IMR-90 (cell line): Measurements from ENCODE around the gene FYCO1. TPM values are rescaled to one million over a fixed set of nuclear protein-coding genes. Genes with fewer than 3 reads are reported as not detected.

ENCODE experiments used
- ATAC-seq: fragments of 200-7000 bp; cut with Tn5 transposase; 2 replicates; pipeline ENCODE4 v1.9.1; 2020; ENCODE audit warnings: low read depth, mild to moderate bottlenecking, moderate library complexity
- BruUV-seq: library from RNA; stranded (reverse); fragments of 400-500 nt; replicated peaks from 2 replicates; lab custom pipeline; 2021; lab: Mats Ljungman, UMichigan
- CTCF ChIA-PET: fragments of 300-600 bp; formaldehyde crosslinking; extraction: SDS; loops from one replicate; lab custom pipeline; 2021; ENCODE audit warnings: antibody characterized with exemption; lab: Yijun Ruan, JAX
- POLR2A ChIA-PET: fragments of 300-600 bp; sonication (Branson Sonifier 250); formaldehyde crosslinking; loops from one replicate; lab custom pipeline; 2022; ENCODE audit warnings: antibody characterized with exemption; ENCODE audit not compliant: unreplicated experiment; lab: Charles Lee
- DNase-seq: peaks from one replicate; pipeline ENCODE4 v3.0.0; 2013
- H2AFZ ChIP-seq: replicated peaks from 2 replicates; pipeline ENCODE3; 2013; ENCODE audit warnings: low read length, mild to moderate bottlenecking; ENCODE audit not compliant: poor library complexity
- H2AK5ac ChIP-seq: 2 replicates; pipeline ENCODE4 v1.6.1; 2013; ENCODE audit warnings: low read depth, low read length, inconsistent platforms
- H2AK9ac ChIP-seq: replicated peaks from 2 replicates; pipeline ENCODE3; 2013; ENCODE audit warnings: mild to moderate bottlenecking, low read depth, low read length, moderate library complexity; ENCODE audit not compliant: poor library complexity
- H2BK120ac ChIP-seq: 2 replicates; pipeline ENCODE4 v1.6.1; 2013; ENCODE audit warnings: low read depth, low read length, inconsistent platforms
- H2BK15ac ChIP-seq: 3 replicates; pipeline ENCODE4 v1.6.1; 2013; ENCODE audit warnings: low read depth, low read length, inconsistent platforms
- H2BK20ac ChIP-seq: 2 replicates; pipeline ENCODE4 v1.6.1; 2013; ENCODE audit warnings: low read depth, mild to moderate bottlenecking, inconsistent platforms, low read length, moderate library complexity
- H2BK5ac ChIP-seq: 2 replicates; pipeline ENCODE4 v1.6.1; 2013; ENCODE audit warnings: mild to moderate bottlenecking, low read depth, low read length, inconsistent platforms; ENCODE audit not compliant: poor library complexity, severe bottlenecking
- H3K14ac ChIP-seq: replicated peaks from 2 replicates; pipeline ENCODE4 v1.6.1; 2013; ENCODE audit warnings: low read depth, low read length, inconsistent platforms
- H3K18ac ChIP-seq: 2 replicates; pipeline ENCODE4 v1.6.1; 2013; ENCODE audit warnings: low read depth, low read length, control low read depth
- H3K23ac ChIP-seq: 2 replicates; pipeline ENCODE4 v1.6.1; 2013; ENCODE audit warnings: low read depth, low read length, inconsistent platforms
- H3K27ac ChIP-seq: 2 replicates; pipeline ENCODE4 v1.5.1; 2013; ENCODE audit warnings: mild to moderate bottlenecking, control low read depth, low read length; ENCODE audit not compliant: insufficient read depth
- H3K27me3 ChIP-seq: 2 replicates; pipeline ENCODE4 v1.6.1; 2013; ENCODE audit warnings: low read length; ENCODE audit not compliant: control insufficient read depth, insufficient read depth
- H3K36me3 ChIP-seq: 2 replicates; pipeline ENCODE4 v1.6.1; 2013; ENCODE audit warnings: low read length, mixed read lengths; ENCODE audit not compliant: control insufficient read depth, insufficient read depth
- H3K4ac ChIP-seq: 2 replicates; pipeline ENCODE4 v1.6.1; 2013; ENCODE audit warnings: low read depth, low read length, inconsistent platforms
- H3K4me1 ChIP-seq: 2 replicates; pipeline ENCODE4 v1.6.1; 2013; ENCODE audit warnings: low read length, mixed read lengths; ENCODE audit not compliant: control insufficient read depth, insufficient read depth
- H3K4me2 ChIP-seq: 2 replicates; pipeline ENCODE4 v1.6.1; 2013; ENCODE audit warnings: low read depth, mild to moderate bottlenecking, control low read depth, low read length, moderate library complexity
- H3K4me3 ChIP-seq: 2 replicates; pipeline ENCODE4 v1.5.1; 2013; ENCODE audit warnings: low read depth, mild to moderate bottlenecking, control low read depth, low read length, moderate library complexity; ENCODE audit not compliant: insufficient read depth
- H3K56ac ChIP-seq: 2 replicates; pipeline ENCODE4 v1.6.1; 2013; ENCODE audit warnings: low read length, inconsistent platforms; ENCODE audit not compliant: insufficient read depth; ENCODE audit errors: extremely low read depth
- H3K79me1 ChIP-seq, 2 experiments: 2 replicates each; pipeline ENCODE4 v1.6.1; 2013; ENCODE audit warnings: low read length in 2 of 2, inconsistent platforms in 1 of 2, low read depth in 1 of 2
- H3K9ac ChIP-seq: 2 replicates; pipeline ENCODE4 v1.6.1; 2013; ENCODE audit warnings: low read depth, low read length, control low read depth
- H3K9me1 ChIP-seq: 2 replicates; pipeline ENCODE4 v1.6.1; 2013; ENCODE audit warnings: low read length, inconsistent platforms; ENCODE audit not compliant: insufficient read depth
- H3K9me3 ChIP-seq: 2 replicates; pipeline ENCODE4 v1.6.1; 2013; ENCODE audit warnings: low read length; ENCODE audit not compliant: control insufficient read depth, insufficient read depth
- H4K20me1 ChIP-seq: 2 replicates; pipeline ENCODE4 v1.6.1; 2013; ENCODE audit warnings: low read length, inconsistent platforms; ENCODE audit not compliant: insufficient read depth
- H4K5ac ChIP-seq: 2 replicates; pipeline ENCODE4 v1.6.1; 2013; ENCODE audit warnings: mild to moderate bottlenecking, low read depth, low read length, control low read depth
- H4K8ac ChIP-seq, 2 experiments: 2 replicates each; pipeline ENCODE4 v1.6.1; 2013; ENCODE audit warnings: low read depth in 2 of 2, low read length in 2 of 2, control low read depth in 1 of 2, inconsistent platforms in 1 of 2
- H4K91ac ChIP-seq: 2 replicates; pipeline ENCODE4 v1.6.1; 2013; ENCODE audit warnings: low read depth, low read length, inconsistent platforms; ENCODE audit not compliant: insufficient read depth
- BHLHE40 ChIP-seq: fragments of 150-350 bp; IDR thresholded peaks from 2 replicates; pipeline ENCODE4 v1.6.1; 2016; ENCODE audit warnings: mild to moderate bottlenecking, low read depth, low read length
- CEBPB ChIP-seq: IDR thresholded peaks from 2 replicates; pipeline ENCODE4 v1.6.1; 2012; ENCODE audit warnings: low read depth, low read length, improper control_type of control experiment
- CHD1 ChIP-seq: IDR thresholded peaks from 2 replicates; pipeline ENCODE4 v1.6.1; 2012; ENCODE audit warnings: low read depth, low read length, improper control_type of control experiment
- CTCF ChIP-seq: conservative IDR thresholded peaks from 2 replicates; pipeline ENCODE4 v1.5.1; 2012; ENCODE audit warnings: mild to moderate bottlenecking, low read depth, low read length, improper control_type of control experiment
- ELK1 ChIP-seq: fragments of 150-350 bp; IDR thresholded peaks from 2 replicates; pipeline ENCODE4 v1.6.1; 2016; ENCODE audit warnings: low read depth, mild to moderate bottlenecking, low read length, moderate library complexity, borderline replicate concordance
- FOS ChIP-seq: fragments of 150-350 bp; IDR thresholded peaks from 2 replicates; pipeline ENCODE4 v1.6.1; 2016; ENCODE audit warnings: low read depth, low read length
- MAFK ChIP-seq: IDR thresholded peaks from 2 replicates; pipeline ENCODE4 v1.6.1; 2012; ENCODE audit warnings: low read depth, low read length, improper control_type of control experiment
- MAZ ChIP-seq: IDR thresholded peaks from 2 replicates; pipeline ENCODE4 v1.6.1; 2012; ENCODE audit warnings: low read depth, mild to moderate bottlenecking, low read length, improper control_type of control experiment, moderate library complexity, borderline replicate concordance
- MXI1 ChIP-seq: IDR thresholded peaks from 2 replicates; pipeline ENCODE4 v1.6.1; 2012; ENCODE audit warnings: low read depth, mild to moderate bottlenecking, low read length, moderate library complexity, borderline replicate concordance
- NFE2L2 ChIP-seq: fragments of 150-350 bp; IDR thresholded peaks from 2 replicates; pipeline ENCODE4 v1.6.1; 2016; ENCODE audit warnings: low read depth, mild to moderate bottlenecking, low read length
- POLR2A ChIP-seq: IDR thresholded peaks from 2 replicates; pipeline ENCODE4 v1.6.1; 2012; ENCODE audit warnings: mild to moderate bottlenecking, low read depth, low read length
- RAD21 ChIP-seq: IDR thresholded peaks from 2 replicates; pipeline ENCODE4 v1.6.1; 2012; ENCODE audit warnings: low read length, improper control_type of control experiment
- RCOR1 ChIP-seq: IDR thresholded peaks from 2 replicates; pipeline ENCODE4 v1.6.1; 2012; ENCODE audit warnings: mild to moderate bottlenecking, low read length, improper control_type of control experiment; ENCODE audit not compliant: insufficient replicate concordance
- RFX5 ChIP-seq: IDR thresholded peaks from 2 replicates; pipeline ENCODE4 v1.8.0; 2012; ENCODE audit warnings: low read depth, mild to moderate bottlenecking, low read length, moderate library complexity
- SMC3 ChIP-seq: fragments of 150-350 bp; IDR thresholded peaks from 2 replicates; pipeline ENCODE4 v1.6.1; 2016; ENCODE audit warnings: low read depth, mild to moderate bottlenecking, antibody characterized with exemption, low read length, moderate library complexity
- USF2 ChIP-seq: fragments of 150-350 bp; IDR thresholded peaks from 2 replicates; pipeline ENCODE4 v1.6.1; 2017; ENCODE audit warnings: mild to moderate bottlenecking, antibody characterized with exemption, low read length, low read depth
- WGBS, 2 experiments: methylation state at CpG; one replicate each; pipeline versions ENCODE4 v1.1.5 to v1.1.7; 2013; ENCODE audit warnings: missing lambda C conversion rate in 2 of 2; ENCODE audit not compliant: insufficient read length in 1 of 2; ENCODE audit errors: extremely low coverage in 2 of 2; 5-methylcytosine and 5-hydroxymethylcytosine counted together
- dilution Hi-C: fragments of 300-500 bp; cut with HindIII; formaldehyde crosslinking; loops from one replicate; pipeline ENCODE4 v1.14.3; 2018; ENCODE audit warnings: low sequenced_read_pairs; ENCODE audit not compliant: unreplicated experiment
- in situ Hi-C: fragments of 300-500 bp; cut with MboI; formaldehyde crosslinking; loops from 3 replicates; pipeline ENCODE4 v1.14.3; 2019; ENCODE audit warnings: low sequenced_read_pairs, inconsistent platforms, mixed read lengths
- intact Hi-C: fragments of 100-400 bp; cut with micrococcal nuclease; formaldehyde crosslinking; loops from 2 replicates; pipeline ENCODE4 v1.10.0; 2022
- polyA plus RNA-seq, 3 experiments: library from polyadenylated mRNA; depleted of rRNA; stranded (reverse); fragments of >200 nt; gene quantifications; 2 replicates each; pipeline ENCODE4 v1.2.3, GENCODE V29; 2012; ENCODE audit warnings: low replicate concordance in 1 of 3
- total RNA-seq: library from RNA; depleted of rRNA; stranded (reverse); fragments of >200 nt; gene quantifications from 2 replicates; pipeline ENCODE4 v1.2.3, GENCODE V29; 2012

FYCO1 gene
- total and polyA plus RNA-seq, 2 of the 4 experiments (the other 2 are of a cell fraction): 13.7 to 20.1 TPM

- TF ChIP-seq POLR2A (no peak), MAFK (no peak), FOS (no peak), MAZ (no peak), RCOR1 (no peak), CTCF (no peak), RFX5 (no peak), CHD1 (no peak), ELK1 (no peak), RAD21 (no peak), BHLHE40 (no peak), USF2 (no peak), MXI1 (no peak), CEBPB (no peak), NFE2L2 (no peak), SMC3 (no peak)
- peaks cover 9% of the 10 kb centered on the region for H3K9me3 ChIP-seq
- H3K4me1 ChIP-seq: no peaks in the 10 kb centered on the region
- H4K20me1 ChIP-seq: no peaks in the 10 kb centered on the region
- H3K18ac ChIP-seq: no peak overlapping the region
- dilution Hi-C loops: no loop called here
- peaks cover 5% of the 10 kb centered on the region for H3K27me3 ChIP-seq
- H2BK5ac ChIP-seq: no peak overlapping the region
- H2AK5ac ChIP-seq: no peak overlapping the region
- no peak overlapping the region for H4K8ac ChIP-seq
- POLR2A ChIA-PET: no interaction called here
- no TSS peak for BruUV-seq
- no peak overlapping the region for H4K5ac ChIP-seq
- H3K9me1 ChIP-seq: no peaks in the 10 kb centered on the region; the same call in 1 of the 2 replicates
- DNase-seq (no peak), ATAC-seq (no peak)
- 57% methylated on average over 4 of the region's 6 CpGs; no CpG with 5 or more reads in 1 of the 2 experiments for WGBS, 2 experiments
- no peak overlapping the region for H4K91ac ChIP-seq
- H2BK15ac ChIP-seq: no peak overlapping the region
- H3K27ac ChIP-seq: no peak overlapping the region
- H3K4me2 ChIP-seq: no peak overlapping the region
- no peak overlapping the region for H2AFZ ChIP-seq
- no peak overlapping the region for H3K4ac ChIP-seq
- no peak overlapping the region for H2AK9ac ChIP-seq
- CTCF ChIA-PET: no interaction called here
- no peak overlapping the region for H3K23ac ChIP-seq
- no peak overlapping the region for H3K14ac ChIP-seq
- in situ Hi-C loops: no loop called here
- intact Hi-C loops: no loop called here
- H2BK120ac ChIP-seq: no peak overlapping the region
- no peaks in the 10 kb centered on the region for H3K36me3 ChIP-seq
- H3K4me3 ChIP-seq: no peak overlapping the region
- H2BK20ac ChIP-seq: no peak overlapping the region
- H3K79me1 ChIP-seq: no peaks in the 10 kb centered on the region
- H3K56ac ChIP-seq: no peak overlapping the region
- H3K9ac ChIP-seq: no peak overlapping the region
Observed at GRCh38 chr3:46027736-46028397, 32.2 kb upstream of the FYCO1 start.
